ENCODE data around the gene RGL3. TPM values are rescaled to one million over a fixed set of nuclear protein-coding genes. Genes with fewer than 3 reads are reported as not detected.
"Not testable (repeated sequence)": the region's sequence is repeated elsewhere in the genome, so short reads cannot be mapped to it uniquely, and the experiment has no call there.

The RGL3 gene
- total RNA-seq, 1 donor from 2014 or later = 63.2 TPM

- Histone ChIP-seq H3K9me3 (no peaks in the 10 kb centered on the region), H3K4me1 (peaks cover 17 to 59% of the 10 kb centered on the region in 2 donors), H3K27ac (peak overlapping the region in 1 of 2 donors; percentile 84), H3K27me3 (no peaks in the 10 kb centered on the region), H3K4me3 (no peak overlapping the region), H3K36me3 (no peaks in the 10 kb centered on the region)
- no peak for DNase-seq (ENCODE audit: low spot score in 2 of 2)
- no peak for TF ChIP-seq CTCF (IDR thresholded peaks at IDR 0.05)
- intact Hi-C loops (cut with DNase I) = loop anchor here (2.0 to 5.0 kb wide), 2 partner anchors 39 to 127 kb away; partner anchors contain the start of genes RGL3 and ZNF653
These were observed 39.2 kb downstream of the RGL3 start for GRCh38 chr19:11379857-11380350.

GRCh38 chr19:11379269-11379845 lies 39.8 kb downstream of the RGL3 start:
- H3K36me3 ChIP-seq; H3K9me3 ChIP-seq; H3K27me3 ChIP-seq; DNase-seq (ENCODE audit: low spot score in 2 of 2); intact Hi-C loops (cut with DNase I); H3K4me3 ChIP-seq: not testable (repeated sequence)
- Histone ChIP-seq H3K27ac (peak overlapping the region; percentile 63 to 85), H3K4me1 (peaks cover 17 to 59% of the 10 kb centered on the region in 2 donors)

- intact Hi-C loops (cut with DNase I) = no loop called here
- no peaks in the 10 kb centered on the region for H3K27me3 ChIP-seq
- peaks cover 16 to 59% of the 10 kb centered on the region in 2 donors for H3K4me1 ChIP-seq
- peak overlapping the region; percentile 63 to 85 for H3K27ac ChIP-seq
- no peaks in the 10 kb centered on the region for H3K36me3 ChIP-seq
- TF ChIP-seq CTCF (IDR thresholded peaks at IDR 0.05) = peak; percentile 22 to 46 (median 38)
- DNase-seq (ENCODE audit: low spot score in 2 of 2) = no peak
- no peaks in the 10 kb centered on the region for H3K9me3 ChIP-seq
- H3K4me3 ChIP-seq = no peak overlapping the region
These were observed 40.6 kb downstream of the RGL3 start for GRCh38 chr19:11378319-11379189.

GRCh38 chr19:11377756-11378155 lies 41.4 kb downstream of the RGL3 start:
- Histone ChIP-seq H3K4me1 (peaks cover 12 to 52% of the 10 kb centered on the region in 2 donors), H3K27ac (peak overlapping the region; percentile 63 to 85), H3K36me3 (no peaks in the 10 kb centered on the region), H3K27me3 (no peaks in the 10 kb centered on the region), H3K4me3 (no peak overlapping the region), H3K9me3 (no peaks in the 10 kb centered on the region)
- no peak for TF ChIP-seq CTCF (IDR thresholded peaks at IDR 0.05)
- DNase-seq (ENCODE audit: low spot score in 2 of 2) = no peak
- intact Hi-C loops (cut with DNase I) = no loop called here

- no peak for DNase-seq (ENCODE audit: low spot score in 2 of 2)
- Histone ChIP-seq H3K9me3 (no peaks in the 10 kb centered on the region), H3K36me3 (no peaks in the 10 kb centered on the region), H3K4me3 (no peak overlapping the region), H3K27ac (peak overlapping the region; percentile 63 to 85), H3K4me1 (peaks cover 12 to 51% of the 10 kb centered on the region in 2 donors), H3K27me3 (no peaks in the 10 kb centered on the region)
- TF ChIP-seq CTCF (IDR thresholded peaks at IDR 0.05) = no peak
- intact Hi-C loops (cut with DNase I) = no loop called here
These were observed 41.9 kb downstream of the RGL3 start for GRCh38 chr19:11377237-11377636.

All from ascending aorta (tissue), 2 donors.